GM13977 (cell line): ENCODE measurements around the gene SCUBE2.

Source experiments
- DNase-seq: peaks from one replicate; pipeline ENCODE4 v3.0.0; 2012; ENCODE audit warnings: low spot score
- CTCF ChIP-seq: IDR thresholded peaks from 2 replicates; pipeline ENCODE4 v1.5.1; 2012; ENCODE audit warnings: mild to moderate bottlenecking, control low read depth; ENCODE audit not compliant: insufficient read depth; ENCODE audit errors: extremely low read depth, missing control alignments
- in situ Hi-C: fragments of 300-500 bp; cut with MboI; formaldehyde crosslinking; loops from one replicate; pipeline ENCODE4 v1.12.0; 2022; ENCODE audit warnings: low sequenced_read_pairs, low pct_unique_long_range_greater_than_20kb, mixed read lengths, inconsistent platforms; ENCODE audit not compliant: unreplicated experiment

SCUBE2 gene

GRCh38 chr11:9039198-9039597, 52.2 kb downstream of the SCUBE2 start:
- DNase-seq, result peak; percentile 34
- in situ Hi-C loops, result no loop called here
- no peak for TF ChIP-seq CTCF

GRCh38 chr11:9038541-9038940, 52.9 kb downstream of the SCUBE2 start:
- no peak for DNase-seq
- TF ChIP-seq CTCF, result no peak
- in situ Hi-C loops, result no loop called here

- no peak for TF ChIP-seq CTCF
- in situ Hi-C loops, result no loop called here
- DNase-seq, result no peak
Measured at GRCh38 chr11:9037963-9038362, 53.4 kb downstream of the SCUBE2 start.

- DNase-seq, result no peak
- no peak for TF ChIP-seq CTCF
- in situ Hi-C loops, result no loop called here
Measured at GRCh38 chr11:9037046-9037780, 54.2 kb downstream of the SCUBE2 start.

GRCh38 chr11:9030601-9031000, 60.8 kb downstream of the SCUBE2 start:
- TF ChIP-seq CTCF, result no peak
- in situ Hi-C loops, result no loop called here
- no peak for DNase-seq

GRCh38 chr11:9029422-9029821, 62.0 kb downstream of the SCUBE2 start:
- in situ Hi-C loops, result no loop called here
- TF ChIP-seq CTCF, result no peak
- no peak for DNase-seq
